CD4-positive, alpha-beta T cell (primary cell): Measurements from ENCODE around the gene GSK3A. TPM values are rescaled to one million over a fixed set of nuclear protein-coding genes. Genes with fewer than 3 reads are reported as not detected.

Source experiments
- ATAC-seq: fragments of 200-7000 bp; cut with Tn5 transposase; one replicate; pipeline ENCODE4 v1.10.0; 2022; ENCODE audit warnings: mild to moderate bottlenecking; ENCODE audit not compliant: poor library complexity
- CTCF ChIA-PET: fragments of 350-600 bp; sonication (Branson Sonifier 250); formaldehyde crosslinking; loops from one replicate; lab custom pipeline; 2021; ENCODE audit warnings: antibody characterized with exemption, inconsistent platforms; lab: Charles Lee
- POLR2A ChIA-PET: fragments of 350-600 bp; sonication (Branson Sonifier 250); formaldehyde crosslinking; loops from one replicate; lab custom pipeline; 2021; ENCODE audit warnings: antibody characterized with exemption, inconsistent platforms; lab: Charles Lee
- DNase-seq, 14 experiments: peaks; one replicate each; pipeline ENCODE4 v3.0.0-alpha.2; 2013 to 2020; ENCODE audit warnings: mixed read lengths in 2 of 14
- H3K27ac ChIP-seq, 2 donors: one replicate each; pipeline versions ENCODE4 v1.5.1 to v1.7.0; 2013; ENCODE audit warnings: low read length in 2 of 2, low read depth in 1 of 2, mild to moderate bottlenecking in 1 of 2
- H3K27me3 ChIP-seq, 2 experiments: 1 replicate in 1 of 2; 2 replicates in 1 of 2; pipeline versions ENCODE4 v1.6.1 to v1.7.0; 2013; ENCODE audit warnings: low read length in 2 of 2, control low read depth in 1 of 2, mild to moderate bottlenecking in 1 of 2, moderate library complexity in 1 of 2; ENCODE audit not compliant: insufficient read depth in 2 of 2, control insufficient read depth in 1 of 2
- H3K36me3 ChIP-seq: one replicate; pipeline ENCODE4 v1.6.1; 2013; ENCODE audit warnings: low read length, control low read depth; ENCODE audit not compliant: insufficient read depth
- H3K4me1 ChIP-seq: one replicate; pipeline ENCODE4 v1.6.1; 2013; ENCODE audit warnings: low read length, control low read depth; ENCODE audit not compliant: insufficient read depth
- H3K4me3 ChIP-seq: one replicate; pipeline ENCODE4 v1.5.1; 2013; ENCODE audit warnings: mild to moderate bottlenecking, low read length, moderate library complexity
- H3K9me3 ChIP-seq, 2 experiments: 1 replicate in 1 of 2; 2 replicates in 1 of 2; pipeline versions ENCODE4 v1.6.1 to v1.7.0; 2013; ENCODE audit warnings: low read length in 2 of 2, mild to moderate bottlenecking in 2 of 2, control low read depth in 1 of 2, moderate library complexity in 1 of 2; ENCODE audit not compliant: control insufficient read depth in 1 of 2, insufficient read depth in 1 of 2
- H3K27ac Mint-ChIP-seq: one replicate; pipeline ENCODE4 v1.8.0; 2020; ENCODE audit warnings: mixed read lengths
- H3K27me3 Mint-ChIP-seq: one replicate; pipeline ENCODE4 v1.8.0; 2021; ENCODE audit warnings: mixed read lengths
- H3K36me3 Mint-ChIP-seq: one replicate; pipeline ENCODE4 v1.8.0; 2021; ENCODE audit warnings: low read depth, mixed read lengths
- H3K4me1 Mint-ChIP-seq: one replicate; pipeline ENCODE4 v1.8.0; 2021; ENCODE audit warnings: low read depth, mixed read lengths
- H3K4me3 Mint-ChIP-seq: one replicate; pipeline ENCODE4 v1.8.0; 2020; ENCODE audit warnings: mild to moderate bottlenecking, mixed read lengths
- H3K9me3 Mint-ChIP-seq: one replicate; pipeline ENCODE4 v1.8.0; 2020; ENCODE audit warnings: mixed read lengths
- intact Hi-C, 2 experiments: fragments of 100-400 bp; cut with DNase I in 1 of 2; cut with micrococcal nuclease in 1 of 2; formaldehyde crosslinking; loops; one replicate each; pipeline versions ENCODE4 v1.15.1 to v1.9.0; 2023 to 2025; cut with DNase I, micrococcal nuclease
- total RNA-seq, 174 experiments: library from RNA in 2 of 174; stranded (reverse) in 2 of 174; gene quantifications; one replicate each; pipeline ENCODE4 v1.2.3 and lab custom pipeline; 2021 to 2026
- TF ChIP-seq, protein P1 (sequence below): fragments of 200-600 bp; IDR thresholded peaks from one replicate; pipeline ENCODE4 v1.8.0; 2022; ENCODE audit warnings: antibody characterized with exemption, mild to moderate bottlenecking

GSK3A gene
- total RNA-seq, 2 experiments from 2014 or later, result 13.6 to 13.9 TPM

DNA sequence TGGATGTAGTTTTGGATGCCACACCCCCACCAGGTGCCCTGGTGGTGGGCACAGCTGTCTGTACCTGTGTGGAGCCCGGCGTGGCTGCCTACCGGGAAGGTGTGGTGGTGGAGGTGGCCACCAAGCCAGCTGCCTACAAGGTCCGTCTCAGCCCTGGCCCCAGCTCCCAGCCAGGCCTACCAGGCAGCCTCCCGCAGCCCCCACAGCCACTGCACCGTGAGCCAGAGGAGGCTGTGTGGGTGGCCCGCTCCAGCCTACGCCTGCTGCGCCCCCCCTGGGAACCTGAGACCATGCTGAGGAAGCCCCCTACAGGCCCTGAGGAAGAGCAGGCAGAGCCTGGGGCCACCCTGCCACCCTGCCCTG is 30.1 kb upstream of the GSK3A start:
- Histone ChIP-seq H3K9me3 (no peaks in the 10 kb centered on the region), H3K27ac (no peak overlapping the region), H3K4me3 (no peak overlapping the region), H3K4me1 (peaks cover 68% of the 10 kb centered on the region), H3K36me3 (peaks cover 35% of the 10 kb centered on the region), H3K27me3 (no peaks in the 10 kb centered on the region)
- Mint-ChIP-seq H3K27me3 (no peaks in the 10 kb centered on the region), H3K4me1 (peaks cover 43% of the 10 kb centered on the region), H3K4me3 (no peak overlapping the region), H3K9me3 (no peaks in the 10 kb centered on the region), H3K27ac (no peak overlapping the region), H3K36me3 (peaks cover 35% of the 10 kb centered on the region)
- peak in 1 of 14 experiments; percentile 33 for DNase-seq
- no peak for ATAC-seq
- TF ChIP-seq, protein P1, sequence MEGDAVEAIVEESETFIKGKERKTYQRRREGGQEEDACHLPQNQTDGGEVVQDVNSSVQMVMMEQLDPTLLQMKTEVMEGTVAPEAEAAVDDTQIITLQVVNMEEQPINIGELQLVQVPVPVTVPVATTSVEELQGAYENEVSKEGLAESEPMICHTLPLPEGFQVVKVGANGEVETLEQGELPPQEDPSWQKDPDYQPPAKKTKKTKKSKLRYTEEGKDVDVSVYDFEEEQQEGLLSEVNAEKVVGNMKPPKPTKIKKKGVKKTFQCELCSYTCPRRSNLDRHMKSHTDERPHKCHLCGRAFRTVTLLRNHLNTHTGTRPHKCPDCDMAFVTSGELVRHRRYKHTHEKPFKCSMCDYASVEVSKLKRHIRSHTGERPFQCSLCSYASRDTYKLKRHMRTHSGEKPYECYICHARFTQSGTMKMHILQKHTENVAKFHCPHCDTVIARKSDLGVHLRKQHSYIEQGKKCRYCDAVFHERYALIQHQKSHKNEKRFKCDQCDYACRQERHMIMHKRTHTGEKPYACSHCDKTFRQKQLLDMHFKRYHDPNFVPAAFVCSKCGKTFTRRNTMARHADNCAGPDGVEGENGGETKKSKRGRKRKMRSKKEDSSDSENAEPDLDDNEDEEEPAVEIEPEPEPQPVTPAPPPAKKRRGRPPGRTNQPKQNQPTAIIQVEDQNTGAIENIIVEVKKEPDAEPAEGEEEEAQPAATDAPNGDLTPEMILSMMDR, result no peak
- CTCF ChIA-PET, result no interaction called here
- POLR2A ChIA-PET, result no interaction called here
- intact Hi-C loops, result no loop called here

GRCh38 chr19:42271861-42272534 is 29.6 kb upstream of the GSK3A start:
- TF ChIP-seq, protein P1, result no peak
- CTCF ChIA-PET, result interaction anchor here (3.2 kb wide), 1 partner anchor 8 kb away, joined by 27 read pairs; no protein-coding TSS in a partner anchor
- no peaks in the 10 kb centered on the region for H3K9me3 Mint-ChIP-seq
- Histone ChIP-seq H3K27me3 (no peaks in the 10 kb centered on the region), H3K9me3 (no peaks in the 10 kb centered on the region), H3K36me3 (peaks cover 35% of the 10 kb centered on the region), H3K4me1 (peaks cover 66% of the 10 kb centered on the region), H3K27ac (peak overlapping the region; percentile 29), H3K4me3 (no peak overlapping the region)
- H3K27me3 Mint-ChIP-seq, result no peaks in the 10 kb centered on the region
- H3K36me3 Mint-ChIP-seq, result peaks cover 35% of the 10 kb centered on the region
- ATAC-seq (no peak), DNase-seq (peak in 2 of 14 experiments; percentile 2 to 34)
- peaks cover 42% of the 10 kb centered on the region for H3K4me1 Mint-ChIP-seq
- POLR2A ChIA-PET, result interaction anchor here (1.9 to 4.4 kb wide), 2 partner anchors 10 to 73 kb away, joined by 6 to 32 read pairs; no protein-coding TSS in a partner anchor
- no peak overlapping the region for H3K27ac Mint-ChIP-seq
- no peak overlapping the region for H3K4me3 Mint-ChIP-seq
- intact Hi-C loops, result no loop called here

- Histone ChIP-seq H3K36me3 (peaks cover 35% of the 10 kb centered on the region), H3K4me1 (peaks cover 57% of the 10 kb centered on the region), H3K9me3 (no peaks in the 10 kb centered on the region), H3K27ac (peak overlapping the region; percentile 91 to 93), H3K4me3 (peak overlapping the region; percentile 65), H3K27me3 (no peaks in the 10 kb centered on the region)
- no peak for ATAC-seq
- H3K27me3 Mint-ChIP-seq, result no peaks in the 10 kb centered on the region
- ChIA-PET CTCF (interaction anchor here (0.9 to 3.2 kb wide), 4 partner anchors 9 to 26 kb away, joined by 3 to 27 read pairs (median 8); no protein-coding TSS in a partner anchor), POLR2A (interaction anchor here (0.6 to 4.4 kb wide), 8 partner anchors 8 to 892 kb away, joined by 4 to 59 read pairs (median 12); partner anchors contain the start of genes GSK3A, PAFAH1B3 and PRR19)
- intact Hi-C loops, result no loop called here
- no peaks in the 10 kb centered on the region for H3K9me3 Mint-ChIP-seq
- TF ChIP-seq, protein P1, result no peak
- H3K4me1 Mint-ChIP-seq, result peaks cover 33% of the 10 kb centered on the region
- peaks cover 32% of the 10 kb centered on the region for H3K36me3 Mint-ChIP-seq
- DNase-seq, result no peak
- H3K4me3 Mint-ChIP-seq, result peak overlapping the region; percentile 69
- H3K27ac Mint-ChIP-seq, result no peak overlapping the region
Observed at GRCh38 chr19:42271045-42271419, 28.6 kb upstream of the GSK3A start.
